HG03575 (cell line): Measurements from ENCODE around the gene ZSCAN20.

Source experiments
- ATAC-seq: cut with Tn5 transposase; IDR thresholded peaks from one replicate; pipeline ENCODE4 v1.9.1; 2021; ENCODE audit not compliant: unreplicated experiment, insufficient number of reproducible peaks, low FRiP score; ENCODE audit errors: extremely low read depth

Gene ZSCAN20

GRCh38 chr1:33442141-33442540, 30.3 kb upstream of the ZSCAN20 start:
- no peak for ATAC-seq

- no peak for ATAC-seq
Measured at GRCh38 chr1:33443080-33443704, 29.3 kb upstream of the ZSCAN20 start.

- ATAC-seq = no peak
Measured at GRCh38 chr1:33443705-33444180, 28.7 kb upstream of the ZSCAN20 start.

- ATAC-seq = no peak
Measured at GRCh38 chr1:33445108-33445507, 27.3 kb upstream of the ZSCAN20 start.

- ATAC-seq = no peak
Measured at GRCh38 chr1:33446590-33446989, 25.9 kb upstream of the ZSCAN20 start.

GRCh38 chr1:33454646-33455282, 17.7 kb upstream of the ZSCAN20 start:
- ATAC-seq = no peak

- ATAC-seq = no peak
Measured at GRCh38 chr1:33455539-33456501, 16.6 kb upstream of the ZSCAN20 start.

GRCh38 chr1:33456502-33456886, 16.0 kb upstream of the ZSCAN20 start:
- no peak for ATAC-seq

GRCh38 chr1:33459691-33460090, 12.8 kb upstream of the ZSCAN20 start:
- no peak for ATAC-seq

- ATAC-seq = no peak
Measured at GRCh38 chr1:33460144-33460543, 12.3 kb upstream of the ZSCAN20 start.

GRCh38 chr1:33460947-33461629, 11.4 kb upstream of the ZSCAN20 start:
- no peak for ATAC-seq

GRCh38 chr1:33462405-33463164, 9.9 kb upstream of the ZSCAN20 start:
- ATAC-seq = no peak

- ATAC-seq = no peak
Measured at GRCh38 chr1:33464552-33464951, 7.9 kb upstream of the ZSCAN20 start.

- no peak for ATAC-seq
Measured at GRCh38 chr1:33465316-33465715, 7.1 kb upstream of the ZSCAN20 start.

GRCh38 chr1:33466159-33466558, 6.3 kb upstream of the ZSCAN20 start:
- no peak for ATAC-seq

- no peak for ATAC-seq
Measured at GRCh38 chr1:33468011-33468410, 4.4 kb upstream of the ZSCAN20 start.

GRCh38 chr1:33468531-33468930, 3.9 kb upstream of the ZSCAN20 start:
- no peak for ATAC-seq

GRCh38 chr1:33468967-33469366, 3.5 kb upstream of the ZSCAN20 start:
- ATAC-seq = no peak

GRCh38 chr1:33469691-33470090, 2.8 kb upstream of the ZSCAN20 start:
- no peak for ATAC-seq
